IPS-NIHi7 (cell line): ENCODE data around the gene GABRR1.
A peak's percentile ranks its signal among the peaks of the same experiment; 100 is the strongest.
"Not testable (repeated sequence)": the region's sequence is repeated elsewhere in the genome, so short reads cannot be mapped to it uniquely, and the experiment has no call there.

ENCODE experiments used
- DNase-seq: peaks from one replicate; pipeline ENCODE4 v3.0.0; 2012; ENCODE audit warnings: mixed read lengths; ENCODE audit errors: extremely low spot score

GABRR1 gene

GRCh38 chr6:89160331-89161092, 56.6 kb downstream of the GABRR1 start:
- DNase-seq = no peak

GRCh38 chr6:89154131-89154530, 63.0 kb downstream of the GABRR1 start:
- no peak for DNase-seq

GRCh38 chr6:89148016-89148750, 69.0 kb downstream of the GABRR1 start:
- DNase-seq = no peak

- DNase-seq = peak; percentile 45
Observed at GRCh38 chr6:89146718-89147700, 70.1 kb downstream of the GABRR1 start.

- peak; percentile 78 for DNase-seq
Observed at GRCh38 chr6:89145956-89146717, 71.0 kb downstream of the GABRR1 start, which contains the start of gene PM20D2. PM20D2 (plus strand) TSS chr6:89146055; CDS start chr6:89146145, 90 bp downstream.

- no peak for DNase-seq
Observed at GRCh38 chr6:89145091-89145955, 71.8 kb downstream of the GABRR1 start.

- no peak for DNase-seq
Observed at GRCh38 chr6:89144354-89144906, 72.7 kb downstream of the GABRR1 start.

- DNase-seq = no peak
Observed at GRCh38 chr6:89140347-89141156, 76.6 kb downstream of the GABRR1 start.

- DNase-seq = no peak
Observed at GRCh38 chr6:89139509-89140346, 77.4 kb downstream of the GABRR1 start.

- no peak for DNase-seq
Observed at GRCh38 chr6:89138173-89138572, 79.0 kb downstream of the GABRR1 start.

- DNase-seq = no peak
Observed at GRCh38 chr6:89134723-89135122, 82.4 kb downstream of the GABRR1 start.

GRCh38 chr6:89133981-89134380, 83.2 kb downstream of the GABRR1 start:
- DNase-seq = no peak

GRCh38 chr6:89132057-89132456, 85.1 kb downstream of the GABRR1 start:
- DNase-seq = no peak

- no peak for DNase-seq
Observed at GRCh38 chr6:89131599-89131998, 85.6 kb downstream of the GABRR1 start.

GRCh38 chr6:89128256-89128671, 88.9 kb downstream of the GABRR1 start:
- not testable (repeated sequence) for DNase-seq
